ENCODE data around the gene ZCCHC14. TPM values are rescaled to one million over a fixed set of nuclear protein-coding genes. Genes with fewer than 3 reads are reported as not detected.

Gene ZCCHC14
- total and polyA plus RNA-seq, 2 of the 13 experiments (the other 11 are each of a cell fraction or from before 2014, with no cell fraction given), result 12.4 to 12.5 TPM

GRCh38 chr16:87369796-87370719 is 122.8 kb downstream of the ZCCHC14 start (continued):
- TF ChIP-seq PAXIP1 (CRISPR knock-in tag; conservative IDR thresholded peaks at IDR 0.05) (no peak), RBFOX2 (IDR thresholded peaks at IDR 0.05; ENCODE audit: low read depth, low read length) (peak; percentile 54), PRDM4 (CRISPR knock-in tag; IDR thresholded peaks at IDR 0.05; ENCODE audit: borderline replicate concordance) (no peak), ZNF572 (CRISPR knock-in tag; IDR thresholded peaks at IDR 0.05) (no peak), POLR2G (IDR thresholded peaks at IDR 0.05; ENCODE audit: low read depth, low read length) (no peak), CHCHD3 (CRISPR knock-in tag; IDR thresholded peaks at IDR 0.05) (no peak), HMG20B (CRISPR knock-in tag; conservative IDR thresholded peaks at IDR 0.05) (no peak), ZNF451 (CRISPR knock-in tag; IDR thresholded peaks at IDR 0.05) (no peak), BORCS8-MEF2B (CRISPR knock-in tag; IDR thresholded peaks at IDR 0.05) (peak; percentile 38; the same call in 1 of the 2 replicates), ZNF878 (CRISPR knock-in tag; IDR thresholded peaks at IDR 0.05) (no peak), REST (IDR thresholded peaks at IDR 0.05; ENCODE audit: borderline replicate concordance in 1 of 2, low read depth in 1 of 2, low read length in 2 of 2) (no peak), ZFP82 (CRISPR knock-in tag; IDR thresholded peaks at IDR 0.05; ENCODE audit: borderline replicate concordance) (no peak), CHD2 (IDR thresholded peaks at IDR 0.05; ENCODE audit: low read depth, low read length) (no peak), KLF16 (CRISPR knock-in tag; IDR thresholded peaks at IDR 0.05) (no peak), GMEB2 (CRISPR knock-in tag; IDR thresholded peaks at IDR 0.05; ENCODE audit: low read depth) (no peak)
- TF ChIP-seq, protein P1, sequence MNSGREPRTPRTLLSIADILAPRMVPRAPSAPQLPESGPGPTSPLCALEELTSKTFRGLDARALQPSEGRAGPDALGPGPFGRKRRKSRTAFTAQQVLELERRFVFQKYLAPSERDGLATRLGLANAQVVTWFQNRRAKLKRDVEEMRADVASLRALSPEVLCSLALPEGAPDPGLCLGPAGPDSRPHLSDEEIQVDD (CRISPR knock-in tag; IDR thresholded peaks at IDR 0.05; ENCODE audit: borderline replicate concordance), result 0 out of 2 replicates have a peak, but pooled peaks have one; percentile 46

All from HepG2 (cell line).